Measurements from ENCODE around the gene CCL17.
"Not testable (repeated sequence)": the region's sequence is repeated elsewhere in the genome, so short reads cannot be mapped to it uniquely, and the experiment has no call there.

CCL17 gene

DNA sequence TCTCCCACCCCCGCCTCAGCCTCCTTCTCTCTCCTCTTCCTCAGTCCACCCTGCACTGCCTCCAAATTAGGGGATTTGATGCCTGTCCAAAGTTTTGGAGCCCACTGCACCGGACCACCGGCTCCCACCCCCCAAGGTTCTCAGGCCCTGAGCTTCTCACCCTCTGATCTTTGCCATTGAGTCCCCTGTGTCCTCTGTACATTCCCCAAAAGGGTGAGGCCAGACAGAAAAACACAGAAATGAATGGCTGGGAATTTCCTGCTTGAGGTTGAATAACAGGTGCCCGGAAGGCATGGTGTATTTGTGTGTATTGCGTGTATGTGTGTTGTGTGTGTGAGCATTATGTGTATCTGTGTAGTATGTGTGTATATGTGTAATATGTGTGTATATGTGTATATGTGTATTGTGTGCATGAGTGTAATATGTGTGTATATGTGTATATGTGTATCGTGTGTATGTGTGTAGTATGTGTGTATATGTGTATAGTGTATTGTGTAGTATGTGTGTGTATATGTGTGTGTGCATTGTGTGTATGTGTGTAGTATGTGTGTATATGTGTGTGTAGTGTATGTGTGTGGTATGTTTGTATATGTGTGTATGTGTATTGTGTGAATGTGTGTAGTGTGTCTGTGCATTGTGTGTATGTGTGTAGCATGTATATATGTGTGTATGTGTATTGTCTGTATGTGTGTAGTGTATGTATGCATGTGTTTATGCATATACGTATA, 16.0 kb upstream of the CCL17 start:
- Histone ChIP-seq H3K9ac (ENCODE audit: low read length in 2 of 2) (no peak overlapping the region), H3K4me3 (ENCODE audit: low read length in 2 of 2) (no peak overlapping the region), H3K9me3 (ENCODE audit: control insufficient read depth in 2 of 2, low read length in 2 of 2) (no peaks in the 10 kb centered on the region), H3K36me3 (ENCODE audit: control insufficient read depth in 2 of 2, insufficient read depth in 2 of 2, low read length in 2 of 2) (no peaks in the 10 kb centered on the region), H3K27ac (ENCODE audit: low read length) (no peak overlapping the region), H3K27me3 (ENCODE audit: control insufficient read depth in 1 of 2, insufficient read depth in 2 of 2, low read length in 2 of 2) (no peaks in the 10 kb centered on the region), H3K4me1 (ENCODE audit: control insufficient read depth, insufficient read depth, low read length) (peaks cover 7% of the 10 kb centered on the region)

DNA sequence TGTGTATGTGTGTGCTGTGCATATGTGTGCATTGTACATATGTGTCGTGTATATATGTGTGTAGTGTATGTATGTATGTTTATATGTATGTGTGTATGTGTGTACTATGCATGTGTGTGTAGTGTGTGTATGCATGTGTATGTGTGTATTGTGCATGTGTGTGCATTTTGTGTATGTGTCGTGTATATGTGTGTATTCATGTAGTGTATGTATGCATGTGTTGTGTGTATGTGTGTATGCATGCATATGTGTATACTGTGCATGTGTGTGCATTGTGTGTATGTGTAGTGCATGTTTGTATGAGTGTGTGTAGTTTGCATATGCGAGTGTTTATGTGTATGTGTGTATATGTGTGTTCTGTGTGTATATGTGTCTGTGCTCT, 15.5 kb upstream of the CCL17 start:
- Histone ChIP-seq H3K27me3 (ENCODE audit: control insufficient read depth in 1 of 2, insufficient read depth in 2 of 2, low read length in 2 of 2) (no peaks in the 10 kb centered on the region), H3K9me3 (ENCODE audit: control insufficient read depth in 2 of 2, low read length in 2 of 2) (no peaks in the 10 kb centered on the region), H3K4me3 (ENCODE audit: low read length in 2 of 2) (no peak overlapping the region), H3K36me3 (ENCODE audit: control insufficient read depth in 2 of 2, insufficient read depth in 2 of 2, low read length in 2 of 2) (no peaks in the 10 kb centered on the region), H3K4me1 (ENCODE audit: control insufficient read depth, insufficient read depth, low read length) (peaks cover 5% of the 10 kb centered on the region), H3K27ac (ENCODE audit: low read length) (no peak overlapping the region), H3K9ac (ENCODE audit: low read length in 2 of 2) (no peak overlapping the region)

DNA sequence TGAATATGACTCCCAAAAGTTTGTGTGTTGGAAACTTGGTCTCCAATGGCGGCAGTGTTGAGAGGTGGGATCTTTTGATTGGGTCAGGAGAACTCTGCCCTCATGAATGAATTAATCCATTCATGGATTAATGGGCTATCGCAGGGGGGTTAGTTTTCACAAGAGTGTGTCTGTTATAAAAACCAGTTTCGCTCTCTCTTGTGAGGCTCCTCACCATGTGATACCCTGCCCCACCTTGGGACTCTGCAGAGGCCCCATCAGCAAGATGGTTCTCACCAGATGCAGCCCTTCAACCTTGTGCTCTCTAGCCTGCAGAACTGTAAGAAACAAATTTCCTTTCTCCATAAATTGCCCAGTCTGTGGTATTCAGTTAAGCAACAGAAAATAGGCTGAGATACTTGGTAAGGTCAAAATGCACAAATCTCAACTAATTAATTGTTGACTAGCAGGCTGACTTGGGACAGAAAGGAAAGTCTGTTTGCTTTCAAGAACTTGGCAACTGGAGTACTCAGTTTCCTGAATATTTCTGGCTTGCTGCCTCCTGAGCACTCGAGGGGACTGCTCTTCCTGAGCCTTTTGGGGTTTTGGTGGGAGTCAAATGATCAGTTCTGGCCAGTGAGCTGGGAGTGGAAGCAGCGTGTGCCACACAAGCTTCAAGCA, 13.8 kb upstream of the CCL17 start:
- Histone ChIP-seq H3K9me3 (ENCODE audit: control insufficient read depth in 2 of 2, low read length in 2 of 2) (peaks cover 0 to 2% of the 10 kb centered on the region in 2 donors), H3K27ac (ENCODE audit: low read length) (no peak overlapping the region), H3K27me3 (ENCODE audit: control insufficient read depth in 1 of 2, insufficient read depth in 2 of 2, low read length in 2 of 2) (no peaks in the 10 kb centered on the region), H3K36me3 (ENCODE audit: control insufficient read depth in 2 of 2, insufficient read depth in 2 of 2, low read length in 2 of 2) (no peaks in the 10 kb centered on the region), H3K4me3 (ENCODE audit: low read length in 2 of 2) (no peak overlapping the region), H3K4me1 (ENCODE audit: control insufficient read depth, insufficient read depth, low read length) (no peaks in the 10 kb centered on the region), H3K9ac (ENCODE audit: low read length in 2 of 2) (no peak overlapping the region)

DNA sequence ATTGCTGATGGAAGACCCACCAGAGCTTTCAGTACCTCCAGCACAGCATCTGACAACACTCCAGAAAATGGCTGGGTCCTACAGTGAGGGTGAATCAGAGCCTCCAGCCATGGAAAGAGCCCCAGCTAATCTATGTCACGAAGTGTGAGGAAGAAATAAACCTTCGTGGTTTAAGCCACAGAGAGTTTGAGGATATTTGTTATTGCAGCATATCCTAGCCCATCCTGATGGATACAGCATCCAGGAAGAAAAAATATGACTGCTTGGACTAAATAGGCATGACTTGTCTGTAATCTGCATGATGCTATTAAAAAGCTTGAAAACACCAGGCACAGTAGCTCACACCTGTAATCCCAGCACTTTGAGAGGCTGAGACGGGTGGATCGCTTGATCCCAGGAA, 13.3 kb upstream of the CCL17 start:
- Histone ChIP-seq H3K9me3 (ENCODE audit: control insufficient read depth in 2 of 2, low read length in 2 of 2) (peaks cover 0 to 2% of the 10 kb centered on the region in 2 donors), H3K27me3 (ENCODE audit: control insufficient read depth in 1 of 2, insufficient read depth in 2 of 2, low read length in 2 of 2) (no peaks in the 10 kb centered on the region), H3K9ac (ENCODE audit: low read length in 2 of 2) (no peak overlapping the region), H3K4me1 (ENCODE audit: control insufficient read depth, insufficient read depth, low read length) (no peaks in the 10 kb centered on the region), H3K4me3 (ENCODE audit: low read length in 2 of 2) (no peak overlapping the region), H3K36me3 (ENCODE audit: control insufficient read depth in 2 of 2, insufficient read depth in 2 of 2, low read length in 2 of 2) (no peaks in the 10 kb centered on the region), H3K27ac (ENCODE audit: low read length) (no peak overlapping the region)

DNA sequence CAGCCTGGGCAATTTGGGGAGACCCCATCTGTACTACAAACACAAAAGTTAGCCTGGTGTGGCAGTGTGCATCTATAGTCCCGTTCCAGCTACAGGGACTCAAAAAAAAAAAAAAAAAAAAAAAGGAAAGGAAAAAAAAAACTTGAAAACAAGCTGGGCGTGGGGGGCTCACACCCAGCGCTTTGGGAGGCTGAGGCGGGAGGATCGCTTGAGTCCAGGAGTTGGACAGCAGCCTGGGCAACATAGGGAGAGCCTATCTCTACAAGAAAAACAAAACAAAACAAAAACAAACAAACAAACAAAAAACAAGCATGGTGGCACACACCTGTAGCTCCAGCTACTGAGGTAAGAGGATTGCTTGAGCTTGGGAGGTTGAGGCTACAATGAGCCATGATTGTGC, 12.9 kb upstream of the CCL17 start:
- H3K27ac ChIP-seq (ENCODE audit: low read length) = no peak overlapping the region
- no peaks in the 10 kb centered on the region for H3K36me3 ChIP-seq (ENCODE audit: control insufficient read depth in 2 of 2, insufficient read depth in 2 of 2, low read length in 2 of 2)
- no peaks in the 10 kb centered on the region for H3K27me3 ChIP-seq (ENCODE audit: control insufficient read depth in 1 of 2, insufficient read depth in 2 of 2, low read length in 2 of 2)
- no peaks in the 10 kb centered on the region for H3K4me1 ChIP-seq (ENCODE audit: control insufficient read depth, insufficient read depth, low read length)
- H3K4me3 ChIP-seq (ENCODE audit: low read length in 2 of 2) = no peak overlapping the region
- H3K9me3 ChIP-seq (ENCODE audit: control insufficient read depth in 2 of 2, low read length in 2 of 2) = peaks cover 0 to 2% of the 10 kb centered on the region in 2 donors
- no peak overlapping the region for H3K9ac ChIP-seq (ENCODE audit: low read length in 2 of 2)

- H3K9ac ChIP-seq (ENCODE audit: low read length in 2 of 2) = no peak overlapping the region
- no peaks in the 10 kb centered on the region for H3K36me3 ChIP-seq (ENCODE audit: control insufficient read depth in 2 of 2, insufficient read depth in 2 of 2, low read length in 2 of 2)
- H3K27ac ChIP-seq (ENCODE audit: low read length) = no peak overlapping the region
- no peaks in the 10 kb centered on the region for H3K4me1 ChIP-seq (ENCODE audit: control insufficient read depth, insufficient read depth, low read length)
- H3K4me3 ChIP-seq (ENCODE audit: low read length in 2 of 2) = no peak overlapping the region
- peaks cover 0 to 2% of the 10 kb centered on the region in 2 donors for H3K9me3 ChIP-seq (ENCODE audit: control insufficient read depth in 2 of 2, low read length in 2 of 2)
- H3K27me3 ChIP-seq (ENCODE audit: control insufficient read depth in 1 of 2, insufficient read depth in 2 of 2, low read length in 2 of 2) = no peaks in the 10 kb centered on the region
Observed at GRCh38 chr16:57392694-57393093, 11.9 kb upstream of the CCL17 start.

DNA sequence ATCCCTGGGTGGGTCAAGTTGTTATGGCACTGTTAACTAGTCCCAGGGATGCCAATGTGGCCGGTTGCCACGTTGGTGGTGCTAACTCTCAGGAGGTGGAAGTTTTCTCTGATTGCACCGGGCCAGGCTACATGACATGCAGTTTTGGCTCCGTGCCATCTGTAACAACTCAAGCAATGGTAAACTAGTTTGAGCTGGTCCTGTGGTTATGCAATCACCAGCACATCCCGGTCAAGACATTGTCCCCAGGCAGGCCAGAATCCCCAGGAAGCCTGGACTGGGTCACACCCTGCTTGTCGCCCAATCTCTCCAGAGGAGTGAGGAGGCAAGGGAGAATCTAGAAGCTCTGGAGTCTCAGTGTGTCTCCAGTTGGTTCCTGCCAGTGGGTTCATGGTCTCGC, 10.1 kb upstream of the CCL17 start:
- Histone ChIP-seq H3K4me1 (ENCODE audit: control insufficient read depth, insufficient read depth, low read length) (no peaks in the 10 kb centered on the region), H3K27me3 (ENCODE audit: control insufficient read depth in 1 of 2, insufficient read depth in 2 of 2, low read length in 2 of 2) (no peaks in the 10 kb centered on the region), H3K4me3 (ENCODE audit: low read length in 2 of 2) (no peak overlapping the region), H3K36me3 (ENCODE audit: control insufficient read depth in 2 of 2, insufficient read depth in 2 of 2, low read length in 2 of 2) (no peaks in the 10 kb centered on the region), H3K27ac (ENCODE audit: low read length) (no peak overlapping the region), H3K9me3 (ENCODE audit: control insufficient read depth in 2 of 2, low read length in 2 of 2) (peaks cover 0 to 2% of the 10 kb centered on the region in 2 donors), H3K9ac (ENCODE audit: low read length in 2 of 2) (no peak overlapping the region)

- no peak overlapping the region for H3K27ac ChIP-seq (ENCODE audit: low read length)
- no peaks in the 10 kb centered on the region for H3K36me3 ChIP-seq (ENCODE audit: control insufficient read depth in 2 of 2, insufficient read depth in 2 of 2, low read length in 2 of 2)
Observed at GRCh38 chr16:57395026-57395425, 9.5 kb upstream of the CCL17 start.

DNA sequence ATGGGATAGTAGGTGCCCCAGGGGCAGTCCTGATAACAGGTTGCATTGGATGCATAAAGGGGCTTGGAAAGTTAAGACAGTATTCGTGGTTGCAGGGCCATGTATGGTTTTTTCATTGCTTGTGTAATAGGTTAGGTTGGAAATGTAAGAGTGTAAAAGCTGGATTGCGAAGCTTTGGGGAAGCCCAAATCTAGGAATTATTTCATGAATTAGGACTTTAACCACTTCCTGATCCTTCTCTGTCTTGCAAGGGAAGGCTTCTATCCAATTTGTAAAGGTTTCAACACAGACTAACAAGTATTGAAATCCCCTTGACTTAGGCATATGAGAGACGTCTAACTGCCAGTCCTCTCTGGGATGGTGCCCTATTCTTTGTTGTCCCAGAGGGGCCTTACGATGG, 7.8 kb upstream of the CCL17 start:
- Histone ChIP-seq H3K9ac (ENCODE audit: low read length in 2 of 2) (no peak overlapping the region), H3K4me1 (ENCODE audit: control insufficient read depth, insufficient read depth, low read length) (no peaks in the 10 kb centered on the region), H3K27me3 (ENCODE audit: control insufficient read depth in 1 of 2, insufficient read depth in 2 of 2, low read length in 2 of 2) (no peaks in the 10 kb centered on the region), H3K9me3 (ENCODE audit: control insufficient read depth in 2 of 2, low read length in 2 of 2) (peaks cover 0 to 2% of the 10 kb centered on the region in 2 donors), H3K4me3 (ENCODE audit: low read length in 2 of 2) (no peak overlapping the region), H3K36me3 (ENCODE audit: control insufficient read depth in 2 of 2, insufficient read depth in 2 of 2, low read length in 2 of 2) (no peaks in the 10 kb centered on the region), H3K27ac (ENCODE audit: low read length) (no peak overlapping the region)

More at GRCh38 chr16:57395026-57395425, 9.5 kb upstream of the CCL17 start:
- H3K4me1 ChIP-seq (ENCODE audit: control insufficient read depth, insufficient read depth, low read length) = no peaks in the 10 kb centered on the region
- H3K9me3 ChIP-seq (ENCODE audit: control insufficient read depth in 2 of 2, low read length in 2 of 2) = peaks cover 0 to 2% of the 10 kb centered on the region in 2 donors
- no peak overlapping the region for H3K4me3 ChIP-seq (ENCODE audit: low read length in 2 of 2)
- H3K9ac ChIP-seq (ENCODE audit: low read length in 2 of 2) = no peak overlapping the region
- H3K27me3 ChIP-seq (ENCODE audit: control insufficient read depth in 1 of 2, insufficient read depth in 2 of 2, low read length in 2 of 2) = no peaks in the 10 kb centered on the region

- H3K4me3 ChIP-seq (ENCODE audit: low read length in 2 of 2); H3K27me3 ChIP-seq (ENCODE audit: control insufficient read depth in 1 of 2, insufficient read depth in 2 of 2, low read length in 2 of 2); H3K9ac ChIP-seq (ENCODE audit: low read length in 2 of 2); H3K36me3 ChIP-seq (ENCODE audit: control insufficient read depth in 2 of 2, insufficient read depth in 2 of 2, low read length in 2 of 2); H3K27ac ChIP-seq (ENCODE audit: low read length); H3K9me3 ChIP-seq (ENCODE audit: control insufficient read depth in 2 of 2, low read length in 2 of 2); H3K4me1 ChIP-seq (ENCODE audit: control insufficient read depth, insufficient read depth, low read length): not testable (repeated sequence)
Observed at GRCh38 chr16:57397493-57397892, 7.1 kb upstream of the CCL17 start.

GRCh38 chr16:57401943-57402640, 2.5 kb upstream of the CCL17 start:
- Histone ChIP-seq H3K27ac (ENCODE audit: low read length) (no peak overlapping the region), H3K36me3 (ENCODE audit: control insufficient read depth in 2 of 2, insufficient read depth in 2 of 2, low read length in 2 of 2) (no peaks in the 10 kb centered on the region), H3K9ac (ENCODE audit: low read length in 2 of 2) (no peak overlapping the region), H3K4me3 (ENCODE audit: low read length in 2 of 2) (no peak overlapping the region), H3K4me1 (ENCODE audit: control insufficient read depth, insufficient read depth, low read length) (no peaks in the 10 kb centered on the region), H3K27me3 (ENCODE audit: control insufficient read depth in 1 of 2, insufficient read depth in 2 of 2, low read length in 2 of 2) (no peaks in the 10 kb centered on the region), H3K9me3 (ENCODE audit: control insufficient read depth in 2 of 2, low read length in 2 of 2) (no peaks in the 10 kb centered on the region)
